Measurements from ENCODE around the gene ROPN1.

- TF ChIP-seq REST (IDR thresholded peaks at IDR 0.05; ENCODE audit: insufficient read depth in 1 of 2, low read depth in 2 of 2, low read length in 1 of 2) (no peak), CTCF (IDR thresholded peaks at IDR 0.05) (no peak), POLR2AphosphoS5 (IDR thresholded peaks at IDR 0.05; ENCODE audit: low read depth, low read length) (no peak), TCF7L2 (IDR thresholded peaks at IDR 0.05; ENCODE audit: low read depth, low read length) (no peak)
These were observed 7.0 kb downstream of the ROPN1 start for GRCh38 chr3:123984957-123985356.

Measured in Panc1 (cell line).